Stimulated activated CD4-positive, alpha-beta T cell treated with anti-CD3 and anti-CD28 coated beads, Interleukin-12 subunit alpha, Interleukin-12 subunit beta, amount 100 ng/mL, for 24 hours (primary cell): ENCODE data around the gene BANF2.
"Not testable (repeated sequence)": the region's sequence is repeated elsewhere in the genome, so short reads cannot be mapped to it uniquely, and the experiment has no call there.

Experiments
- DNase-seq, 2 experiments: peaks; one replicate each; pipeline ENCODE4 v3.0.0-alpha.2; 2020; ENCODE audit warnings: low read depth in 2 of 2

BANF2 gene

GRCh38 chr20:17765017-17765416 lies 65.3 kb downstream of the BANF2 start:
- DNase-seq, result no peak

GRCh38 chr20:17765584-17765983 lies 65.8 kb downstream of the BANF2 start:
- DNase-seq, result no peak

- no peak for DNase-seq
These were observed 66.5 kb downstream of the BANF2 start for GRCh38 chr20:17766226-17766625.

DNA sequence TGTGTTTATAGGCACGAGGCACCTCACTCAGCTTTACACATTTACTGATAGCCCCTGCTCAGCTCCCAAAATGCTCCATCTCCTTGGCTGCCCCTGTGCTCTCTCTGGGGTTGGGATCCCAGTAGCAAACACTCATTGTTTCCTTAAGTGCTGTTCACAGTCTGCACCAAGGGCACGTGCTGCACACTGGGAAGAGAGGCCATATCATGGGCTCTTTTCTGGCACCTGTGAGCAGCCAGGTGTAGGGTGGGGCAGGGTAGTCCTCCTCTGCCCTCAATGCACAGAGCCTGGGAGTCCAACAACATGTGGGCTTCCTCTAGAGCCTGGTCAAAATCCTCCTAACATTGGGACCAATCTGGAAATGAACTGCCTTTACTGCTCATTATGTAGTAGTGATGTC lies 67.9 kb downstream of the BANF2 start:
- no peak for DNase-seq

DNA sequence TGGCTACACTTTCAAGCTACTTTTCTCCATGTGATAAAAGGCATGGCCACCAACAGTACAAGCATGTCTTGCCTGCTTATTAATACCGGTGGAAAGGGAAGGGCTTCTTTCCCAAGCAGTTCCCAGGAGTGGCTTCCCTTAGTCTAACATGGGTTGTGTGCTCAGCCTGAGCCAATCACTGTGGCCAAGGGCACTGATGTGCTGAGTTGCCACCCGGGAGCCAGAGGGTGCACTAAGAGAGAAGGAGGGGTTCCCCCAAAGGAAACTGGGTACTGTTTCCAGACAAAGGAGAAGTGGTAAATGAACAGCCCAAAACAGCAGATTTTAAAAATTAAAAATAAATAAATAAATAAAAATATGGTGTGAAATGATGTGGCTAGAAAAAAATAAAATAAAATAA lies 68.5 kb downstream of the BANF2 start:
- no peak for DNase-seq

- DNase-seq, result not testable (repeated sequence)
These were observed 70.0 kb downstream of the BANF2 start for GRCh38 chr20:17769716-17770115.

- DNase-seq, result no peak
These were observed 71.6 kb downstream of the BANF2 start for GRCh38 chr20:17771206-17772004.

DNA sequence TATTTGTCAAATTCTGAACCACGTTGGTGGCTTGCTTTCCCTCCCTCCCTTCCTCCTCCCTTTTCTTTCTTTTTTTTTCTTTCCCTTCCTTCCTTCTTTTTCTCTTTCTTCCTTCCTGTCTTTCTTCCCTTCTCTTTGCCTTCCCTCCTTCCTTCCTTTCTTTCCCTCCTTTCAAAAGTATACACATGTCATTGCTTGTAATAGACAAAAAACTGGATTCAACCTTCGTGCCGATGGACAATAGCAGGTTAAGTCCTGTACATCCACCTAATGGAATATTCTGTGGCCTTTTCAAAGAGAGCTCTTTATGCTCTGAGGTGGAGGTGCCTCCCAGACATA lies 72.2 kb downstream of the BANF2 start:
- DNase-seq, result no peak

DNA sequence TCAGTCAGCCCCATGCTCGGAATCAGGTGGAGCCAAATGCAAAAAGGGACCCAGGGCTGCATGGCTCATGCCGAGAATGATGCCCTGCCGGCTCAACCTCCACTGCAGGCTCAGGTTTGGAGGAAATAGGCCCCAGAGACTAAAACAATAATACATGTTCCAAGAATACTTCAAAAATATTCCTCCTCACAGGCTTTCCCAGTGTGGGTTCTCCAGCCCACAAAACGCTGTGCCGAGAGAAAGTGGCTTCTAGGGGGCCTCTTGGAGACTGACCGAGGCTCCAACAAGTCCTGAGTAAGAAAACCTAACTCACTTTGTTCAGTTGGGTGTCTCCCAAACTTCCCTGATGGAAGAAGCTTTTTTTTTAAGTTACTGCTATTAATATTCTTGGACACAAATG lies 73.9 kb downstream of the BANF2 start:
- DNase-seq, result no peak

DNA sequence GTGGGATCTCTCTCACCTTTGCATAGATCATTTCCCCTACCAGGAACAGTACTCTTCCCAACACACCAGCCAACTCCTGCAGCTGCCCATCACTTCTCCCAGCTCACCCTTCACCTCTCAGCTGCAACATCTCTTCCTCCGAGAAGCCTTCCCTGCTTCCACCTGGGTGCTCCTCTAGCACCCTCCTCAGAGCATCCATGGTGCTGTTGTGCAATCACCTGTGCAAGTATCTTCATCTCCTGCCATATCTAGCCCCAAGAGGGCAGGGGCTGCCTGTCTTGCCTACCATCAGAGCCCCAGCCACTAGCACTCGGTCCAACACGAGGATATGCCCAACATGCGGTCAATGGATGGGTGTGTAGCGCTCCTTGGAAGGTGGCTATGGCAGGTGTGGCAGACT lies 75.8 kb downstream of the BANF2 start:
- DNase-seq, result no peak

DNA sequence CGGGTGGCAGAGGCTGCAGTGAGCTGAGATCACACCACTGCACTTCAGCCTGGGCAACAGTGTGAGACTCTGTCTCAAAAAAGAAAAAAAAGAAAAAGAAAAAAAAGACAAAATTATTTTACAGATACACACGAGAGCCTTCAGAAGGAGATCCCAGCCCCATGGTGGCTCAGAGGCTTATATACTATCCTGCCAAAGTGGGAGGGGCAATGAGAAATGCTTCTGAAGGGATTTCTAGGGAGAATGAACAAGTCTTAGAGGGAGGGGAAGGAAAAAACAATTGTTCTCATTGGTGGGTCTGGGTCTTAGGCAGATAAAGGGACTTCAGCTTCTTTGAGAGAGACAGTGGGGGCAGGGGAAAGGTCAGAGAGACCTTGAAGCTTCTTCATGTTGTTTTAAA lies 76.8 kb downstream of the BANF2 start:
- no peak for DNase-seq

- not testable (repeated sequence) for DNase-seq
These were observed 79.2 kb downstream of the BANF2 start for GRCh38 chr20:17779011-17779410.

GRCh38 chr20:17782768-17783167 lies 83.0 kb downstream of the BANF2 start:
- DNase-seq, result no peak

DNA sequence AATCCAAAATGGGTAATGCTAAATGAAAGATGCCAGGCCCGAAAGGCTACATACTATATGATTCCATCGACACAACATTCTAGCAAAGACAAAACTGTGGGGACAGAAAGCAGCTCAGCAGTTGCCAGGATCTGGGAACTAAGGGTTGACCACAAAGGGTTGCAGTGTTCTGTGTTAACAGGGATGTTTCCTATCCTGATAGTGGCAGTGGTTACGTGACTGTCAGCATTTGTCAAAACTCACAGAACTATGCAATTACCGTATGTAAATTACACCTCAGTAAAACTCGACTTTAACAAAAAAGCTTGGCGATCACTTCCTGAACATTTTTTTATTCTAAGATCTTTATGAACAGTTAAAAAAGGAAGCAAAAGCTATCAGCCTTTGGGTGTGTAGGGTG lies 83.9 kb downstream of the BANF2 start:
- DNase-seq, result no peak

- no peak for DNase-seq
These were observed 85.2 kb downstream of the BANF2 start for GRCh38 chr20:17785007-17785406.
